Activated T-cell treated with anti-CD3 and anti-CD28 coated beads, Interleukin-2, amount 50 U/mL, for 48 hours (primary cell): ENCODE measurements around the gene HAUS1.
"Not testable (repeated sequence)": the region's sequence is repeated elsewhere in the genome, so short reads cannot be mapped to it uniquely, and the experiment has no call there.

Experiments
- DNase-seq, 2 experiments: peaks; one replicate each; pipeline ENCODE4 v3.0.0-alpha.2; 2020

Gene HAUS1

GRCh38 chr18:46095532-46095931 lies 8.7 kb upstream of the HAUS1 start:
- DNase-seq, result no peak

GRCh38 chr18:46096651-46097300 lies 7.4 kb upstream of the HAUS1 start:
- DNase-seq, result peak in 1 of 2 experiments; percentile 39

- DNase-seq, result no peak
Observed at GRCh38 chr18:46097431-46097800, 6.8 kb upstream of the HAUS1 start.

GRCh38 chr18:46097801-46098615 lies 6.2 kb upstream of the HAUS1 start, which contains the start of gene ATP5F1A:
Gene ATP5F1A (minus strand): TSS chr18:46098296. CDS start chr18:46098231, 65 bp downstream.
- DNase-seq, result peak; percentile 87 to 90

GRCh38 chr18:46098616-46098933 lies 5.6 kb upstream of the HAUS1 start:
- no peak for DNase-seq

- DNase-seq, result no peak
Observed at GRCh38 chr18:46099463-46099862, 4.7 kb upstream of the HAUS1 start.

- no peak for DNase-seq
Observed at GRCh38 chr18:46109386-46109785, 5.2 kb downstream of the HAUS1 start.

- DNase-seq, result no peak
Observed at GRCh38 chr18:46110406-46110805, 6.2 kb downstream of the HAUS1 start.

- DNase-seq, result no peak
Observed at GRCh38 chr18:46113751-46114150, 9.6 kb downstream of the HAUS1 start.

GRCh38 chr18:46126625-46127024 lies 22.4 kb downstream of the HAUS1 start:
- DNase-seq, result not testable (repeated sequence)

GRCh38 chr18:46130061-46130460 lies 25.9 kb downstream of the HAUS1 start:
- no peak for DNase-seq

- not testable (repeated sequence) for DNase-seq
Observed at GRCh38 chr18:46130549-46130948, 26.4 kb downstream of the HAUS1 start.

GRCh38 chr18:46133534-46133933 lies 29.3 kb downstream of the HAUS1 start:
- DNase-seq, result no peak

GRCh38 chr18:46134920-46135675 lies 30.9 kb downstream of the HAUS1 start:
- DNase-seq, result no peak

GRCh38 chr18:46140173-46140572 lies 36.0 kb downstream of the HAUS1 start:
- DNase-seq, result no peak

- DNase-seq, result no peak
Observed at GRCh38 chr18:46141199-46141598, 37.0 kb downstream of the HAUS1 start.

- peak; percentile 63 to 64 for DNase-seq
Observed at GRCh38 chr18:46148810-46149209, 44.6 kb downstream of the HAUS1 start.

- DNase-seq, result no peak
Observed at GRCh38 chr18:46152436-46152807, 48.2 kb downstream of the HAUS1 start.

- no peak for DNase-seq
Observed at GRCh38 chr18:46152808-46153617, 48.8 kb downstream of the HAUS1 start.

- DNase-seq, result peak; percentile 52 to 57
Observed at GRCh38 chr18:46155641-46156051, 51.5 kb downstream of the HAUS1 start.

GRCh38 chr18:46156124-46156745 lies 52.0 kb downstream of the HAUS1 start:
- DNase-seq, result peak; percentile 48 to 54

GRCh38 chr18:46156843-46157242 lies 52.7 kb downstream of the HAUS1 start:
- no peak for DNase-seq
